NCI-H146 treated with DMSO at 0.1 percent for 48 hours (cell line): ENCODE measurements around the gene KRT7.
"Not testable (repeated sequence)": the region's sequence is repeated elsewhere in the genome, so short reads cannot be mapped to it uniquely, and the experiment has no call there.

Experiments
- DNase-seq: peaks from one replicate; lab custom pipeline; 2025; ENCODE audit not compliant: unreplicated experiment; lab: John Stamatoyannopoulos, UW

Gene KRT7

DNA sequence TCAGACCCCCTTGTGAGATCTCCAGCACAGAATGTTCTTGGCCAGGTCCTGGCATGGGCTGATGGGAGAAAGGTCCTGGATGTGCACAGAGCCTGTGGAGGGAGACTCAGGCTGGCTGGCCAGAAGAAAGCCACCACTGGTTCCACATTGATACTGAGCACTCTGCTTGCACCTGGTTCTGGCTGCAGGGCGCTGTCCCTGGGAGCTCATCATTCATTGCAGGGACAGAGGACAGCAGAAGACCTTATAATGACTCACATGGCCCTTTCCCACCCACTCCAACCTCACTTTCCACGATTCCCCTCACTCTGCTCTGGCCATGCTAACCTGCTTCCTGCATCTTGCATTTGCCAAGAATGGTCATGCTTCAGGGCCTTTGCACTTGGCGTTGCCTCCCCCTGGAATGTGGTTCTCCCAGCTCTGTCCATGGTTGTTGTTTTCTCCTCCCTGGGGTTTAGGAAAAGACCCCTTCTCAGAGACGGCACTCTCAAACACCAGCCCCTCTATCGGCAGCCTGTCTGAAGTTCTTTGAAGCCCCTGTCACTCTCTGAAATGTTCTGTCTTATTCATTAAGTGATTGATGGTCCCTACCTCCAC is 10.3 kb downstream of the KRT7 start:
- DNase-seq: no peak

DNA sequence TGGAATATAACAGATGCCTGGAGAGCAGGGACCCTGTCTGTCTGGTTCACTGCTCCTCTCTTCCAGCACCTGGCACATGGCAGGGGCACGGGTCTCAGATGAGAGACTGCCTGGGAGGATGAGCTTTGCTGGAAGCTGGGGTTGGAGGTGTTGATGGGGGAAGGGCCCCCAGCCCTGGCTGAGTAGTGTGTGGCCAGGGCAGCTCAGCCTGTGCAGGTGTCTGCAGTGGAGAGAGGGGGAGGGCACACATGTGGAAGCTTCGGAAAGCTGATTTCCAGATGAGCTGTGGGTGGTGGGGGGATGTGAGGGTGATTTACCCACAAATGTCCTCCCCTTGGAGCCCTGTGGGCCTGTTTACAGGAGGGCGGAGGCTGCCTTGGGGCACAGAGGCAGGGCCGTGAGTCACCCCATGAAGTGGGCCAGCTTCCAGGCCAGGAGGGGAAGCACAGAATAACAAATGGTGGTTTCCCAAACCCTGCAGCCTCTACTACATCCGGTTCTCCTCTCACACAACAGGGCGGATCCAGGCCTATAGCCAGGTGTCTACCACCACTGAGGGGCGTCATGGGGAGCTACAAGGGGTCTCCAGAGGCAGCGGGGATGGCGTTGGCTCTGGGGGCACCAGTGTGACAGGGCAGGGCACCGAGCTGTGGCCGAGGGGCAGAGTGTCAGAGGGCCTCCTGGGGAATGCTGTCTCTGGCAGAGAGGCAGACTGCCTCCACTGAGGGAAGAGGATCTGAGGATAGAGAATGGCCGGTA is 11.0 kb downstream of the KRT7 start:
- no peak for DNase-seq

DNA sequence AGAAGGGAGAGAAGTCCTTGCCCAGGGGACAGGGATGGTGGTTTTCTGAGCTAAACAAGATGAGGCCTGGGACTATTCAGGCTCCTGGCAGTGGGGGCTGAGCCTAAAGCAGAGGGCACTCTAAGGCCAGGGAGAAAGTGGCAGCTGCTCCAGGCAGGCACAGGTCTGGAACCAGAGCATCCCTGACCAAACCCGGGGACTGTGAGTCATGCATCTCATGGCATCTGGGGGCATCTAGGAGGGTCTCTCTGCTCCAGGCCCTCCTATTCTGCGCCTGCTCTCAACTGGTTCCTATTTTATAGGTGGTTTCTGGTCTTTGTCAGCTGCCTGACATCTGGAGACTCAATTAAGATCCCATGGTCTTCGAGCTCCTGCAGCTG is 11.6 kb downstream of the KRT7 start:
- no peak for DNase-seq

DNA sequence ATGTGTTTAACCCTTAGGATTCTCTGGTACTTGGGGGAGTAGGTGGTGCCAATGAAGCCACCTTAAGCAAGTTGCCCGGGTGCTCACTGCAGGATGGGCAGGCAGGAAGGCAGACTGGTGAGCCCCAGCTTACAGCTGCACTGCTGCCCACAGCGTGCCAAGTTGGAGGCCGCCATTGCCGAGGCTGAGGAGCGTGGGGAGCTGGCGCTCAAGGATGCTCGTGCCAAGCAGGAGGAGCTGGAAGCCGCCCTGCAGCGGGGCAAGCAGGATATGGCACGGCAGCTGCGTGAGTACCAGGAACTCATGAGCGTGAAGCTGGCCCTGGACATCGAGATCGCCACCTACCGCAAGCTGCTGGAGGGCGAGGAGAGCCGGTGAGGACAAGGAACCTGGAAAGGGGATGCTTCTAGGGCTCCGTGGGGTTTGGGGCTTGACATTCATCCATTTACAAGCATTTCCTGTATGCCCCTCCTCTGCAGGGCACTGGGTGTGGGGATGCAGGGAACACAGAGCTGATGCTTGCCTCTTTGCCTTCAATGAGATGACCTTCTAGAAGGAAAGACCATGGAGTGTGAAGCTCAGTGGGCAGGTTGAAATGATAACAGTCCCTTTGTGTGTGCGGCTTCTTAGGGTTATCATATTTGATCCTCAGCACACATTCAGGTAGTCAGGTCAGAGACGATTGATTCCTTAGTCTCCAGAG is 12.4 kb downstream of the KRT7 start:
- no peak for DNase-seq

DNA sequence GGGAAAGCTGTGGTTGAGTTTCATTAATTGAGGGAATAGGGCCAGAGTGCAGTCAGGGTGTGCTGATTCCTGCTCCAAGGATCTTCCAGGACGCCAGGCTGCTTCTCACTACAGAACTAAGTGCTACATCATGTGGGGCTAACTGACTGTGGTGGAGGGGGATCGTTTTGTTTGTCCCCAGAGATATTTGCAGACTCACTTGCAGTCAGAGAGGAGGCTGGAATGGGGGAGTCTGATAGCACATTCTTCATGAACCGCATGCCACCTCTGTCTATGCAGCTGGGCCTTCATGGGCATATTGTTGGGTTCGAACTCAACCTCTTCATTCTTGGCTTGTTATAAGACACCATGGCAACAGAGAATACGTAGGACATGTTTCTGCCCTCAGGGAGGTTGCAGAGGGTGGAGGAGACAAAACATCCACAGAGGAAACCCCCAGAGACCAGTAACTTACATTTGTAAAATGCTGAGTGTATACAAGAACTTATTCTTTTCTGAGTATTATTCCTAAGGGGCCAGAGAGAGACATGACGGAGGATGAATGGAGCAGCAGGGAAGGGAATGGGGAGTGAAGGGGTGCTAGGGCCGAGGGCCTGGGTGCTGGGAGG is 13.0 kb downstream of the KRT7 start:
- no peak for DNase-seq

DNA sequence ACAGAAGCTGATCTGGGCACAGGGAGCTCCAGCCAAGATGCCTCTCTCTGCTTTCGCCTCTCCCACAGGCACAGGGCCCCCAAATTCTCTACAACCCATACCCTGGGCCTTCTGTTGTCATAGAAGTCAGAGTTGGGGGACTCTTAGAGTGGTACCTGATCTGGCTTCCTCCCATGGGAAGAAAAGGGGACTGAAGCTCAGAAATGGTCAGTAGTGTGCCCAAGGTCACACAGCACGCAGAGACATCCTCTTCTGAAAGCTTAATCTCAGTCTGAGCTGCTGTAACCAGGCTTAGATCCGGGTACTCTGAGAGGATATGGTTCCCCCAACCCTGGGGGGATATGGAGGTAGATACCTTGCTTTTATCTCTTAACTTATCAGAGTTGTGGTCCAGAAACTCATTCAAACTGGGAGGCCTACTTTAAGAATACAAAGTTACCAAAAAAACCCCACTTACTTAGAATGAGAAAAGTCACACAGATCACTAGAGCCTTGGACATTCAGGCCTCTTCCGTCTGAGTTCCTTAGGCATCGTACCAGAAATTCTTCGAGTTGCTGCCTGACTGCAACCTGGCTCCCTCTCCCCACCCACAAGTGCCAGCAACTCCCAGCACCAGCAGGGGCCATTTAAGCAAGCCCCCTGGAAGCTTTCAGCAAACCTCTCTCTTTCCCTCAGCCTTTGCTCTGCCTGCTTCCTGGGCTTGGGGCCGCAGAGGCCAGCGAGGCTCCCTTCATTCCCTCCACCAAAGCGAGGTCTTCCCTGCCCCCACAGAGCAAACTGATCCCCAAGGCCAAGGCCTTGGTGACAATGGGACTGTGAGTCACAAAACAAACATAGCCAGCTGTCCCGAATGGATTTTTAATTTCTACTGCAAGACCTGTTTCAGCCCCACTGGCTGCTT is 13.9 kb downstream of the KRT7 start:
- peak; percentile 79 for DNase-seq

DNA sequence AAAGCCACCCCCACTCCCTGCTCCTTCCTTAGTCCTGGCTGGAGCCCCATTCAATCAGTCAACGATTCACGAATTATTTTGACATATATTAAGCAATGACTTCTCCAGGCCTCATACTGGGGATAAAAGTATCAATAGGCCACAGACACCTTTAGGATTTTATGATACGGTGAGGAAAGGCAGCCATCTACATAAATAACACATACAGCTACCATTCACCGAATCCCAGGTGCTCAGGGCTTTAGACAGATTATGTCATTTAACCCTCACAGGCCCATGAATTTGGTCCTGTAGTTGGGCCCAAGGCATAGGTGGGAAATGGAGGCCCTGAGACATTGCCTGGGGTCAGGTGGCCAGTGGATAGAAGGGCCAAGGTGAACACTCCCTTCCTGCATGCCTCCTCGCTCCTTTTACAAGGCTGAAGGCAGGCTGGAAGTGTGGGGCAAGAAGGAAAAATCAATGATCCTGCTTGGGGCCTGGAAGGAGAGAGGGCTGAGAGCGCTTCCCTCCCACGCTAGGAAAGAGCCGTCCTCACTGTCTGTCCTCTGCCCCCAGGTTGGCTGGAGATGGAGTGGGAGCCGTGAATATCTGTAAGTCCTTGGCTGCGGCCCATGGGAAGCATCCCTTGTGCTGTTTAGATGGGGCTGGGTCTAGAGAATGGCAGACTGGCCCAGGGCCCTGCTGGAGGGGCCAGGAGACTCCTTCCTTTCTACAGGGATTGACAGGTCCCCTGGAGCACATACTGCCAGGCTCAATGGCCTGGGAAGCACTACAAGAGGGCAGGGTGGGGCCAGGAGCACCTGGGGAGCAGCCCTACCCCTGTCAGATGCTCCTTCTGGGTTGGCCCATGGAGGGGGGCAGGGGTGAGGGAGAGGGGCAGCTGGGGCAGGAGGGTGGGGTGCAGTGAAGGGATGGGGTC is 14.8 kb downstream of the KRT7 start:
- DNase-seq: no peak

DNA sequence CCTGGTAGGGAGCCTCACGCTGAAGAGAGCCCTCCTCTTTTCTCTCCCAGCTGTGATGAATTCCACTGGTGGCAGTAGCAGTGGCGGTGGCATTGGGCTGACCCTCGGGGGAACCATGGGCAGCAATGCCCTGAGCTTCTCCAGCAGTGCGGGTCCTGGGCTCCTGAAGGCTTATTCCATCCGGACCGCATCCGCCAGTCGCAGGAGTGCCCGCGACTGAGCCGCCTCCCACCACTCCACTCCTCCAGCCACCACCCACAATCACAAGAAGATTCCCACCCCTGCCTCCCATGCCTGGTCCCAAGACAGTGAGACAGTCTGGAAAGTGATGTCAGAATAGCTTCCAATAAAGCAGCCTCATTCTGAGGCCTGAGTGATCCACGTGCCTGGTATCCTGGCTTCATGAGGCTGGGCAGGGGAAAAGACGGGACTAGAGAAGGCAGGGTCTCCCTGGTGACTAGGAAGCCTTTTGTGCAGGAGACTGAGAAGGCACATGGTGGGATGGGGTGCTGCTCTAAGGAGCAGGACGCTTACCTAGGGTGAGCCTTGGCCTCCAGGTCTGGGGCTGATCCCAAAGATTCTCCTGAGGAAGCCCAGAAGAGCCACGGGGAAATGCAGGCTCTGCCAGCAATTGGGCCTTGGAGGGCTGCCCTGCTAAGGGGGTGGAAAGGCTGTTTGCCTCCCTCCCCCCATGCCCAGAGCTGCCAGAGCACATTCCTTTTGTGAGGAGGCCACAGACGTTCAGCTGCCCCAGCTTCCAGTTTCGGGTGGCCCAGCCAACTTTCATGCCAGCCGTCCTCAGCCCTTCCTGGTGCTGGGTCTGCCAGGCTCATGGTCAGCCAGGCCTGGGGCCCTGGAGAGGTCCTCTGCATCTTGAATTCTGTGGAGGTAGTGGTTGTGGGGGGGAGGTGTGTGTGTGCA is 15.8 kb downstream of the KRT7 start:
- DNase-seq: no peak

DNA sequence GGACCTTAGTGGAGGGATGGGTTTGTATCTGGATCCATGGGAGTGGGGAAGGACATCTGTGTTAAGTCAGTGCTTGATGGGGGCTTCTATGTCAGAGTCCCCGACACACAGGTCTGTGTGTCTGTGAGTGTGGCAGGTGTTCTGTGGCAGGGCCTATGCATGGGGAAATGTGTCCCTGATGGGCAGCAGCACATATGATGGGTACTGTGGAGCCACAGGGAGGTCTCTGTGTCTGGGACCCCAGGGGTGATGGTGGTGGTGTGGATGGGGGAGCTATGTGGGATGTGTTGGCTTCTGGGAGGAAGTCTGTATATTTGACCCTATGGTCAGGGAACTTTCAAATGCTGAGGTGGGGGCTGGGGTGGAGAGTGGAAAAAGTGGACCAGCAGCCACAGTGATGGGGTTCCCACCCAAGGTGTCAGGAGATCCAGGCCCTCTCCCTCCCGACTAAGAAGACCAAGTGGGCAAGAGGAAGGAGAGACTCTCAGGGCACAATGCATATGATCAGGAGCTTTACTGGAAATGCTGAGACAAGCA is 16.5 kb downstream of the KRT7 start:
- DNase-seq: no peak

DNA sequence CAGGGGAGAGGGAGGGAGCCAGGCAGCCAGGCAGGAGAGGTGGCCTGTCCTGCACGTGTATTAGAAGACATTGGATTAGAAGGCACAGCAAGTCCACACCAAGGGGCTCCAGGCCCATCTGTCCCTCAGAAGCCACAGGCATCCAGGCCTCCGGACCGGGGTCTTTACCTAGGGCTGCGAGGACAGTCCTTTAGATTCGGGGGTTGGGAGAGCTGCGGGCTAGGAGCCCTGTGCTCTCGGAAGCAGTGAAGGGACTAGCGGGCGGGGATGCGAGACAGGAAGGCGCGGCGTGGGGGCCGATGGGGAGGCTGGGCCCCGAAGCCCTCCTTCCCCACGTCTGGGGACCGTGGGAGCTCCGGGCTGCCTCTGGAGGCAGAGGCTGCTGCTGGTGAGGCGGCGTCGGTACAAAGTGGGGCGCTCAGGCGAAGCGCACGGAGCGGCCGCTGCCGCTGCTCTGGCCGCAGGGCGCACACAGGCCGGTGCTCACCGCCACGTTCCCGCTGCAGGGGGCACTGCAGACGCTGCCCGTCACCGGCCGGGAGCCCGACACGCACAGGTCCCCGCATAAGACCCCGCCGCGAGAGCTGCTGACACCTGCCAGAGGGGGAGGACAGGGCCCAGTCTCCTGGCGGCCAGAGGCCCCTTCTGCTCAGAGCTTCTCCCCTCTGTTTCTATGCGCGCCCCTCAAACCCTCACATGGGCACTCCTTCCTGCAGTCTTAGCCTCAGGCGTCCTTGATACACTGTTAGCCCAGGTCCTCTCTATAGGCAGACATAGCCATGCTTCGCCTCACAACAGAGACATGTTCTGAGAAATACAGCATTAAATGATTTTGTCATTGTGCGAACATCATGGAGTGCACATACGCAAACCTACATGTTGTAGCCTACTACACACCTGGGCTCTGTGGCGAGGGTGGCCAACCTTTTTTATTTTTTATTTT is 17.3 kb downstream of the KRT7 start:
- no peak for DNase-seq

DNA sequence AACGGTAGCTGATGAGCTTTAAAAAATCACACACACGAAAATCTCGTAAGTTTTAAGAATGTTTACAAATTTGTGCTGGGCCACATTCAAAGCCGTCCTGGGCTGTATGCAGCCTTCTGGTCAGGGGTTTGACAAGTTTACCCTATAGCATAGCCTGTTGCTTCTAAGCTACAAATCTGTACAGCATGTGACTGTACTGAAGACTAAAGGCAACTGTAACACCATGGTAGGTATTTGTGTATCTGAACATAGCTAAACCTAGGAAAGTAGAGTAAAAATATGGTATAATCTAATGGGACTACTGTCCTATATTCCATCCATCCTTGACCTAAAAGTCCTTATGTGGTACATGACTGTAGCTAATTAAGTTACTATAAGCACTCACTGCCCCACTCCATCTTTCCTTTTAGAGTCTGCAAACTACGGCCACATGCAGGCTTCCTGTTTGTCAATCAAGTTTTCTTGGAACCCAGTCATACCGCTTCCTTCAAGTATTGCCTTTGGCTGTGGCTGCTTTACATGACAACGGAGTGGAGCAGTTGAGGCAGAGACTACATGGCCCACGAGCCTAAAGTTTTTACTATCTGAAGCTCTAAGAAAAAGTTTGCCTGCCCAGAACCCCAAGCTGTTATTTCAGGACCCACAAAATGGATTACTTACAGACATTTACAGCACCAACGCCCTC is 18.5 kb downstream of the KRT7 start:
- DNase-seq: no peak

DNA sequence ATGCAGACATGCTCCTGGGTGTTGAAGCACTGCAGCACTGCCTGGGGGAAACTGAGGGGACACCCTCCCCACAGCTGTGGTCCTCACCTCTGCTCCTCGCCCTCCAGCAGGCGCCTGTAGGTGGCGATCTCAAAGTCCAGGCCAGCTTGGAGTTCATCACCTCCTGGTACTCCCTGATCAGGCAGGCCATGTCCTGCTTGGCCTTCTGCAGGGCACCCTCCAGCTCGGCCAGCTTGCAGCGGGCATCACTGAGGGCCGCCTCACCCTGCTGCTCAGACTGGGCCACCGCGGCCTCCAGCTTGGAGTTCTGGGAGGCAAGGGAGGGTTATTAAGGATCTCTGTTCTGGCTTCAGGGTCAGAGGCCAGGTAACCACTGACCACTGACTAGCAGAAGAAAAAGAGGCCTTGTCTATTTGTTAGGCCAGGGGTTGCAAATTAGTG is 19.2 kb downstream of the KRT7 start:
- DNase-seq: not testable (repeated sequence)

DNA sequence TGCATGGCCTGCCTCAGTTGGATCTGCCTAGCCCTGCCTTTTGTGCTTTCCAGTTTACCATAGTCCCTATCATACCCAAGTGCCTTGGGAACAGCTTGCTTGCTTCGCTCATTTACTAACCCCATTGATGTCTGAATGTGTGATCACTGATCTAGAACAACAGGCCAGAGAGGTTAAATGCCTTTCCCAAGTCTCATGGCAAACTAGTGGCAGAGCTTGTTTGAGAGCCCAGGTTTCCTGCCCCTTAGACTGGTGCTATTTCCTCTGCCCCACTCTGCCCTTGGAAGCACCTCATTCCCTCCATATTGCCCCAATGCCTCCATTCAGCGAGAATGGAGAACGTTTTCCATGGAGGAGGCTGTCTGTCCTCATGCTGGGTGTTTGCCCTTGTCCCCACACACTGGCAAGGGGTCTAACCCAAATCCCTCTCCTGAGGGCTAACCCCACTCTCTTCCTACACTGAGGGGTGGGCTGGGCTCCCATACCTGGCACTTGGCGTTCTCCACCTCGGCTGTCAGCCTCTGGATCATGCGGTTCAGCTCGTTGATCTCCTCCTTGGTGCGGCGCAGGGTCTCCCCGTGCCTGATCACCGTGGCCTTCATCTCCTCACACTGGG is 19.8 kb downstream of the KRT7 start:
- no peak for DNase-seq

DNA sequence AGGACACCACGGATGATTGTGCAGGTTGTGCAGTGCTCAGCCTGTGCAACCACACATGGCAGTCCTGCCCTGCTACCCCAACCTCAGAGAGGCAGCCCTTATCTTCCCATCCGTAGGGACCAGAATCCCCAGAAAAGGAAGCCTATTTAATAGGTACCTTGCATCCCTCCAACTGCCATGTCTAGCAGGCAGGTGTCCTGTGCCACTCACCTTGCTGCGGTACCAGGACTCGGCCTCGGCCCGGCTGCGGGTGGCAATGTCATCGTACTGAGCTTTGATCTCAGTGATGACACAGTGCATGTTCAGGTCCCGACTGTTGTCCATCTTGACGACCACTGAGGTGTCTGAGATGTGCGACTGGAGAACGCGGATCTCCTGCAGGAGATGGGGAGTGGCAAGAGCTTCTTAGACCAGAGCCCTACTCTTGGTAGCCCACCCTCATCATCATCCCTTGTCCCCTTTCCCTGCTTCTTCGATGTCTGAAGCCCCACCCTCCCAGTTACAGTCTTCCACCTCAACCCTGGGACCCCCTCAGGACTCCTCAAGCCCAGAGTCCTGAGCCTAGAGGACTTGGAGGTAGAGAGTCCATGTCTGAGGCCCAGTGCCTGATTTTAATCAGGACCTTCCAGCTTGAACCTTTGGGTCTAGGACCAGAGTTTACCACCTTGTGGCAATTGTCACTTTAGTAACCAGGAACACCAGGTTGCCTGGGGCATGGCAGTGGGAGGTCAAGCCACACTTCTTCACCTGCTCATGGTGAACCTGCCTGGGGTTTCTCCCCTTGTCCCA is 20.5 kb downstream of the KRT7 start:
- DNase-seq: no peak

DNA sequence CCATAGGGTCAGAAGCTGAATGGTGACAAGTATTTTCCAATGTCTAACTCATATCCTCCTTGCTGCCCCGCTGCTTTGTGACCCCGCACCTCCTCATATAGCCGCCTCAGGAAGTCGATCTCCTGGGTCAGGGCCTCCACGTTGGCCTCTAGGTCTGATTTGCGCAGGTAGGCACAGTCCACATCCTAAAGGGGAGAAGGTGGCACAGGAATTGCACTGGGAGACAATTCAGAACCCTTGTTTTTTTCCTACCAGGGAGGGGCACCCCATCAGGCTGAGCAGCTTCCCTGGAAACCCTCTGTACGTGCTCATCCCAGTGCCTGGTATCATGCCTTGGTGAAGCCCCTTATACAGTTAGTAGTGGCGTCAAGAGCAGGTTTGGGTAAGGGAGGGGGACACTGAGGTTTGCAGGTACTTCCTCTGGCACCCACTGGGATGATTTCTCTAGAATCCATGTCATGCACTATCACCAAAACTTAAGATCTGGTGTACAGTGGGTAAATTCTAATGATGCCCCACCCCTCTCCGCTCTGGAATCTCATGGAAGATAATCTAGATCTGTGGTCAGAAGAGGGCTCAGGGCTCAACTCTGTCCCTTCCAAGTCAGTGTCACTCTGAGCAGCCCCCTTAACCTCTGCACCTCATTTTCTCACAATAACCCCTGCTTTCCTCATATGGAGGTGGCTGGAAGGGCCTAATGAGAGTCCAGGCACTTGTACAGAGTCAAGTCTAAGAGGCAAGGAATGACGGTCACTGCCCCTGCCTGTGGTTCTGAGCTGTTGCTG is 21.3 kb downstream of the KRT7 start:
- DNase-seq: no peak
